Measurements from ENCODE around the gene WDR7. TPM values are rescaled to one million over a fixed set of nuclear protein-coding genes. Genes with fewer than 3 reads are reported as not detected.

WDR7 gene
- total RNA-seq, 4 donors from 2014 or later: 19.3 to 51.4 (median 28.8) TPM

DNA sequence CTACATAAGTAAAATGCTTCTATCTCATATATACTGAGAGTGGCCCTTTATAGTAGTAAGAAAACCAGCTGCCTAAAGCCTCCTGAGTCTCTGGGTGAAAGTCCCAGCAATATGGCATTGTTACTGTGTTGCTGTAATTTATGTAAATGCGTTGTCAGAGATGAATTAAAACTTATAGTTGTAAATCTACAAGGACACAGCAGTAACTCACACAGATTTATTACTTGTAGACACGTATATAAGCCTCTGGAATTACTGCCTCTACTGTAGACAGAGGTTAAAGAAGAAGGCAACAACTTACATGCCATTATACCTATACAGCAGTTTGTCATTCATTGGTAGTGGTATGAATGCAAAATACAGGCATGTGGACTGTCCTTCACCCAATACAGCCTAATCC is 326.6 kb downstream of the WDR7 start:
- TF ChIP-seq POLR2AphosphoS5 (IDR thresholded peaks at IDR 0.05): no peak
- TF ChIP-seq, protein P1, sequence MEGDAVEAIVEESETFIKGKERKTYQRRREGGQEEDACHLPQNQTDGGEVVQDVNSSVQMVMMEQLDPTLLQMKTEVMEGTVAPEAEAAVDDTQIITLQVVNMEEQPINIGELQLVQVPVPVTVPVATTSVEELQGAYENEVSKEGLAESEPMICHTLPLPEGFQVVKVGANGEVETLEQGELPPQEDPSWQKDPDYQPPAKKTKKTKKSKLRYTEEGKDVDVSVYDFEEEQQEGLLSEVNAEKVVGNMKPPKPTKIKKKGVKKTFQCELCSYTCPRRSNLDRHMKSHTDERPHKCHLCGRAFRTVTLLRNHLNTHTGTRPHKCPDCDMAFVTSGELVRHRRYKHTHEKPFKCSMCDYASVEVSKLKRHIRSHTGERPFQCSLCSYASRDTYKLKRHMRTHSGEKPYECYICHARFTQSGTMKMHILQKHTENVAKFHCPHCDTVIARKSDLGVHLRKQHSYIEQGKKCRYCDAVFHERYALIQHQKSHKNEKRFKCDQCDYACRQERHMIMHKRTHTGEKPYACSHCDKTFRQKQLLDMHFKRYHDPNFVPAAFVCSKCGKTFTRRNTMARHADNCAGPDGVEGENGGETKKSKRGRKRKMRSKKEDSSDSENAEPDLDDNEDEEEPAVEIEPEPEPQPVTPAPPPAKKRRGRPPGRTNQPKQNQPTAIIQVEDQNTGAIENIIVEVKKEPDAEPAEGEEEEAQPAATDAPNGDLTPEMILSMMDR (IDR thresholded peaks at IDR 0.05): no peak
- no peak for TF ChIP-seq POLR2A (IDR thresholded peaks at IDR 0.05)
- no peak for TF ChIP-seq EP300 (IDR thresholded peaks at IDR 0.05)
- 85 to 93% methylated on average over 2 of the region's 2 CpGs for WGBS, 2 donors (ENCODE audit: low coverage in 1 of 2)

DNA sequence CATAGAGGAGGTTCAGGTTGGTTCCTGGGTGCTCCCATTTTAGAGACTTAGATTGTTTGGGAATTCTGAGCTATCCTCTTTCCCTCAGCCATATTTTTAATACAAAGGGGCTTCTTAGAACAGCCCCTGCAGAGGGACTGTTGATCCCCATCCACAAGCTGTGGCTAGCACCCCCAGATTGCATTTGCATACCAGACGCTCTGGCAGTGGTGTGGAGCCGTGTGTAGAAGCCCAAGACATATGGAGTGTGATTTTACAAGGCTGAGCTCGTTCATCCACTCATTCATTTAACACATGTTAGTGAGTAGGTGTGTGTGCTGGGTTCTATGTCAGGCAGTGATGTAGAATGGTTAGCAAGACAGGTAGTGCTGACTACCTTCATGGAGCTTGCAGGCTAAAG is 329.0 kb downstream of the WDR7 start:
- Histone ChIP-seq H3K27ac (no peak overlapping the region), H3K27me3 (no peaks in the 10 kb centered on the region), H3K4me3 (no peak overlapping the region), H3K4me1 (peaks cover 0 to 8% (median 0%) of the 10 kb centered on the region in 3 donors), H3K36me3 (peaks cover 0 to 2% of the 10 kb centered on the region in 2 donors), H3K9me3 (no peaks in the 10 kb centered on the region)
- no peak for ATAC-seq
- 100% methylated on average over 2 to 3 of the region's 3 CpGs for WGBS, 2 donors (ENCODE audit: low coverage in 1 of 2)
- TF ChIP-seq, protein P1 (IDR thresholded peaks at IDR 0.05): no peak
- TF ChIP-seq POLR2A (IDR thresholded peaks at IDR 0.05) (no peak), POLR2AphosphoS5 (IDR thresholded peaks at IDR 0.05) (no peak), EP300 (IDR thresholded peaks at IDR 0.05) (no peak)

More for the DNA sequence above, 326.6 kb downstream of the WDR7 start:
- peaks cover 0 to 4% (median 0%) of the 10 kb centered on the region in 3 donors for H3K4me1 ChIP-seq
- H3K27me3 ChIP-seq: no peaks in the 10 kb centered on the region
- H3K4me3 ChIP-seq: no peak overlapping the region
- no peak for ATAC-seq
- peaks cover 0 to 2% of the 10 kb centered on the region in 2 donors for H3K36me3 ChIP-seq
- H3K9me3 ChIP-seq: no peaks in the 10 kb centered on the region
- H3K27ac ChIP-seq: no peak overlapping the region

DNA sequence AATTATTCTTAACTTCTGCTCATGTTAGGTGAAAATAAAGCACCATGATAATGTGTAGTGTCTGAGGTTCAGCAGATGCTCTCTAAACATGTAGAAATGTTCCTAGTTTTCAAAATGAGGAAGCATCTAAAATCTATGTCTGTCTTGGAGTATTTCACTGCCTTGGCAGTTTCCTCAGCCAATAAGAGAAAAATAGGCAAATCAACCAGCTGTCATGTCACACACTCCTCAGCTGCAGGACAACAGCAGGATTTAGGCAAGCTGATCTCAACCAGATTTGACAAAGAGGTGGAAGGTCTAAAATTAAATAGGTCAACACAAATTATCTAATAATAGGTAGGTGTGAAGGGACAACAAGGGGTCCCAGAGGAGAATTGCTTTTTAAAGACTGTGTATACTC is 331.6 kb downstream of the WDR7 start:
- no peaks in the 10 kb centered on the region for H3K9me3 ChIP-seq
- no peaks in the 10 kb centered on the region for H3K36me3 ChIP-seq
- no peak overlapping the region for H3K4me3 ChIP-seq
- no peak overlapping the region for H3K27ac ChIP-seq
- TF ChIP-seq EP300 (IDR thresholded peaks at IDR 0.05) (no peak), POLR2A (IDR thresholded peaks at IDR 0.05) (no peak), POLR2AphosphoS5 (IDR thresholded peaks at IDR 0.05) (no peak)
- TF ChIP-seq, protein P1 (IDR thresholded peaks at IDR 0.05): no peak
- ATAC-seq: no peak
- H3K4me1 ChIP-seq: peaks cover 0 to 8% (median 0%) of the 10 kb centered on the region in 3 donors
- H3K27me3 ChIP-seq: no peaks in the 10 kb centered on the region

DNA sequence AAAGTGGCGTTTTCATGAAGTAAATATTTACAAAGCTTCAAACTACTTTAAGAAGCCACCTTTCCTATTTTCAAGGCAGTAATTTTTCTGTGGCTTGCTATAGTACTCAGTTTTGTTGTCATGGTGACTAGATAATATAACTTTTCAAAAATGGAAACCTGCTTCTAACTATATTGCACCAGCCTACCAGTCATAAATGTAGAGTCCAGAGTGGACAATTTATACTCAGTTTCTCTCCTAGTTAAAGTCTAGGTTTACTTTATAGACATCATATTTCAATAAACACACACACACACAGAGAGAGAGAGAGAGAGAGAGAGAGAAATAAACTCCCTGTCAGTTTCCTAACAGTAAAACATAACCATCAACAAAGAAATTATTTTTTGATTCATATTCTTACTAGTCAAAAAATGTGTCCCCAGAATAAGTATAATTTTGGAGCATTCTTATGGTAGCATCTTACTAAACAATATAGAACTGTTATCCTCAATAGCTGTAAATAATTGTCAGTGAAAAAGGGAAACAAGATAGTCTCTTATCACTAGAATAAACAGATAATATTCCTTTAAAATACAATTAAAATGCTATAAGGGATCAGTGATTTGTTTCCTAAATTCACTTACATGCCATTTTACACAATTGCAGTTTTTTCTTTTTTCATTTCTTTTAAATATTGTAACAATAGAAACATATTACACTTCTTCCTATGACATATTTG is 332.3 kb downstream of the WDR7 start:
- Histone ChIP-seq H3K4me3 (no peak overlapping the region), H3K9me3 (no peaks in the 10 kb centered on the region), H3K27ac (no peak overlapping the region), H3K27me3 (no peaks in the 10 kb centered on the region), H3K4me1 (peaks cover 0 to 8% (median 0%) of the 10 kb centered on the region in 3 donors), H3K36me3 (no peaks in the 10 kb centered on the region)
- TF ChIP-seq EP300 (IDR thresholded peaks at IDR 0.05): no peak
- no peak for TF ChIP-seq POLR2A (IDR thresholded peaks at IDR 0.05)
- TF ChIP-seq, protein P1 (IDR thresholded peaks at IDR 0.05): no peak
- TF ChIP-seq POLR2AphosphoS5 (IDR thresholded peaks at IDR 0.05): no peak
- ATAC-seq: no peak
- 20 to 41% methylated on average over 1 of the region's 1 CpG for WGBS, 2 donors (ENCODE audit: low coverage in 1 of 2)

DNA sequence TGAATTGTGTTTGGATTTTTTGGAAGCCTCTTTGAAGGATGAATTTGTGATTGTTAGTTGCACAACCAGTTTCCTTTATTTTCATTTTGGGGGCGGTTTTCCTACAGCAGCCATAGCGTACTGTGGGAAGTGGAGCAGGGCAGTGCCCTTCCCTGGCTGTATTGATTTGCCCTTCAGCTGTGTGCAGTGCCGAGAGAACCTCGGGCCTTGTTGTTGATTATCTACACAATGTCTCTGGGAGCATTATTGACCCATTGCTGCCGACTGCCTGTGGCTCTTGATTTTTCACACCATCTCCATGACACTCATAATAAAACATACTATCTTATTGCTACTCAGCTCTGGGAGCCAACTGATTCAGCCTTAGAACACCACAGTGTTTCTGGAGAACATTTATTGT is 333.6 kb downstream of the WDR7 start:
- Histone ChIP-seq H3K4me1 (peaks cover 0 to 8% (median 0%) of the 10 kb centered on the region in 3 donors), H3K27ac (no peak overlapping the region), H3K36me3 (no peaks in the 10 kb centered on the region), H3K4me3 (no peak overlapping the region), H3K27me3 (no peaks in the 10 kb centered on the region), H3K9me3 (no peaks in the 10 kb centered on the region)
- no peak for ATAC-seq
- WGBS, 2 donors (ENCODE audit: low coverage in 1 of 2): 81% methylated on average over 5 of the region's 5 CpGs; no CpG with 5 or more reads in 1 of the 2 donors
- TF ChIP-seq POLR2AphosphoS5 (IDR thresholded peaks at IDR 0.05) (no peak), EP300 (IDR thresholded peaks at IDR 0.05) (no peak), POLR2A (IDR thresholded peaks at IDR 0.05) (no peak)
- TF ChIP-seq, protein P1 (IDR thresholded peaks at IDR 0.05): no peak

All from gastroesophageal sphincter (tissue), 4 donors.